C4-2B (cell line): Measurements from ENCODE around the gene SNCAIP.

Experiments
- CTCF ChIP-seq: fragments of 450-650 bp; conservative IDR thresholded peaks from 2 replicates; pipeline ENCODE4 v1.5.1; 2017; ENCODE audit warnings: mild to moderate bottlenecking
- ZFX ChIP-seq: fragments of 450-650 bp; IDR thresholded peaks from 2 replicates; pipeline ENCODE4 v1.6.1; 2017

- TF ChIP-seq CTCF: no peak
- TF ChIP-seq ZFX: no peak
Observed at GRCh38 chr5:122494109-122494508, 182.1 kb downstream of the SNCAIP start.
